HG03045 (cell line): ENCODE measurements around the gene ANKRD33B.
"Not testable (repeated sequence)": the region's sequence is repeated elsewhere in the genome, so short reads cannot be mapped to it uniquely, and the experiment has no call there.

Source experiments
- ATAC-seq: cut with Tn5 transposase; IDR thresholded peaks from one replicate; pipeline ENCODE4 v1.9.1; 2021; ENCODE audit warnings: mild to moderate bottlenecking, moderate library complexity; ENCODE audit not compliant: unreplicated experiment

The ANKRD33B gene

GRCh38 chr5:10610058-10610457, 46.2 kb downstream of the ANKRD33B start:
- ATAC-seq, result no peak

DNA sequence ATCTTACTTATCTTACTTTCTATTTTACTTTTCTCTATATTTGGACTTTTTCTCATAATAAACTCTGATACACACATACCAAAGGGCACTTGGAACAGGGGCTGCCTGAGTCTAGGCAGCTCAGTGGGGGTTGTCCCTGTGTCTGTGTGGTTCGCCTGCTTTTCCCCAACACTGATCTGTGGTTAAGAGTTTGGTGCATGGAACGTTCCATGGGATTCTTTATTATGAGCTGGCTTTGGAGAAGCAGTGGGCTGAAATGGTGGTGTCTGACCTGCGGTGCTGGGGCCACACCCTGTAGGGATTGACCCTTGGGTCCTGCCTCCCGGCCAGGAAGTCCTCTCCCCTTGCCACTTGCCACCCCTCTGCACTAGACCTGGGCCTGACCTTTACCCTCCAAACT, 47.4 kb downstream of the ANKRD33B start:
- ATAC-seq, result no peak

DNA sequence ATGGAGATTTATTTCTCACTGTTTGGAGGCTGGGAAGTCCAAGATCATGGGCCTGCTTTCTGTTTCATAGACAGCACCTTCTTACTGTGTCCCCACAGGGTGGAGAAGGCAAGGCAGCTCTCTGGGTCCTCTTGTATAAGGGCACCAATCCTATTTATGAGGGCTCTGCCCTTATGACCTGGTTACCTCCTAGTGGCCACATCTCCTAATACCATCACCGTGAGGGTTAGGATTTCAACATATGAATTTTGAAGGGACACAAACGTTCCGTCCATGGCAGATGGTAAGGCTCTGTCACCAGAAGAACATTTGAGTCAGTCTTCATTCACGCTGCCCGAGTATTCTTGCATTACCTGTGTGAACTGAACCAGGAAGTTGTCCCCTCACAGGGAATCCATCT, 48.4 kb downstream of the ANKRD33B start:
- ATAC-seq, result no peak

GRCh38 chr5:10615693-10616092, 51.8 kb downstream of the ANKRD33B start:
- ATAC-seq, result no peak

DNA sequence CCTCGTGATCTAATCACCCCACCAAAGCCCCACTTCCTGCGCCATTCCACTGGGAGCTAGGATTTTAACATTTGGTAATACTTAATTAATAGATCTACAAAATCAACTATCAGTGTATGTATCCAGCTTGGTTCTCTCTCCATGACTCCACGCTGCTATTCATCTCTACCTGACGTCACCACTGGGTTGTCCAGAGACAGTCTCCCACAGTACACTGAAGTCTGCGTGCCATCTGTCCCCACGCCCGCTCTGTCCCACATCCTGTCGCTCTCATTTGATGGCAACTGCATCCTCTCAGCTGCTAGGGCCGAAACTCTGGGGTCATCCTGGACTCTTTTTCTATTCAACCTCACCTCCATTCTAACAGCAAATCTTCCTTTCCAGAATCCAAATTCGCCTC, 53.2 kb downstream of the ANKRD33B start:
- no peak for ATAC-seq

DNA sequence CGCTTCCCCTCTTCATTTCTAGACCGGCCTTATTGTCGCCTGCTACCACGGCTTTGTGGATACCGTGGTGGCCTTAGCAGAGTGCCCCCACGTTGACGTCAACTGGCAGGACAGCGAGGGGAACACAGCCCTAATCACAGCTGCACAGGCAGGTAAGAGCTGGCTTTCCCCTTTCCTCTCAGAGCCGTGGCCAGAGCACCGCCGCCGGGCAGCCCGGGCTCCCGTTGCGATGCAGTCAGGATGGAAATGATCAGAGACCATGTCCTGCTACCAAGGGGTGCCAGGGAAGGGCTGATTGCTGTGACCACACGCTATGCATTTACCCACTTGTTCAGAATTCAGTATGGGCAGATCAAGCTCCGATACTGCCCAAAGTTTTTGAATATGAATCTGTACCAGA, 54.4 kb downstream of the ANKRD33B start:
- ATAC-seq, result no peak

- ATAC-seq, result no peak
Measured at GRCh38 chr5:10619649-10620048, 55.8 kb downstream of the ANKRD33B start.

DNA sequence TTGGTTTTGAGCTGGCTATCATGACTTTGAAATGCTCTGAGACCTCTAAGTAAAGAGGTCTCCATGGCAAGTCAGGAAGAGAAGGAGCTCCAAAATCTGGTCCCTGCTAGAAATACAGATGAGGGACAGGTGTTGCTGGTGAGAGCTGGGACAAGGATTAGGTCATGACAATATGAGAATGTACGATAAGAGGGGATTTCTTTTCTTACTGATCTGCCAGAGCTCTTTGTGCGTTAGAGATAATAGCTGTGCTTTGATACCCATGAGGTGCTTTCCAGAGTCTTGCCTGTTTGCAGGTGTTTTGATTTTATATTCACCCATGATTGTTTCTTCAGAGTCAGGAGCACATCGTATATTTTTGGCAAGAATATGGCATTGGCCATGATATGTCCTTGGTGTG, 56.5 kb downstream of the ANKRD33B start:
- ATAC-seq, result no peak

DNA sequence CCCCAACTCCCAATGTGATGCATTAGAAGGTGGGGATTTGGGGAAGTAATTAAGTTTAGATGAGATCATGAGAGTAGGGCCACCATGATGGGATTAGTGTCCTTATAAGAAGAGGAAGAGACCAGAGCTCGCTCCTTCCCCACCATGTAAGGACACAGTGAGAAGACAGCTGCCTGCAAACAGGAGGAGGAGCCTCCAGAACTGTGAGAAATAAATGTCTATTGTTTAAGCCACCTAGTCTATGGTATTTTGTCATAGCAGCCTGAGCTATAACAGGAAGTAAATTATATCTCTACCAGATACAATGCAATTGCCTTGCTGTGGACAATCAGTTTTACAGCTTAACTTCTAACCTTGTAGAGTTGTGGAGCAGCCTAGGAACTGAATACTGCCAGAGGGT, 58.0 kb downstream of the ANKRD33B start:
- no peak for ATAC-seq

DNA sequence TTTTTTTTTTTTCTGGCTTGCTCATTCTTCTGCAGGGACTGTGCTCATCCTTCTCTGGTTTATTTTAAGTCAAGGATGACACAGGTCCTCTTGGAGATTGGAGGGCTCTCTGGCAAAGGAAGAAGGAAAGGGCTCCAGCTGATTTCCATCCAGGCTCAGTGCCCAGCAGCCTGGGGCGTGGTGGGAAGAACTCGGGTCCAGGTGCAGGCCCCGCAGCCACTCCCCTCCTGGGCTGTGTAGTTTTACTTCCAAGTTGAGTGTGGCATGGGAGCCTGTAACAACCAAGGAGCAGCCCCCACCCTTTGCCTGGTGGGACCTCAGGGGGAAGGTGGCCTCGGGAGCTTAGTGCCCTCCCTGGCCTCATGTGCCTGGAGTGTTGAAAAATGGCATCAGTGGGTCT, 58.9 kb downstream of the ANKRD33B start:
- no peak for ATAC-seq

DNA sequence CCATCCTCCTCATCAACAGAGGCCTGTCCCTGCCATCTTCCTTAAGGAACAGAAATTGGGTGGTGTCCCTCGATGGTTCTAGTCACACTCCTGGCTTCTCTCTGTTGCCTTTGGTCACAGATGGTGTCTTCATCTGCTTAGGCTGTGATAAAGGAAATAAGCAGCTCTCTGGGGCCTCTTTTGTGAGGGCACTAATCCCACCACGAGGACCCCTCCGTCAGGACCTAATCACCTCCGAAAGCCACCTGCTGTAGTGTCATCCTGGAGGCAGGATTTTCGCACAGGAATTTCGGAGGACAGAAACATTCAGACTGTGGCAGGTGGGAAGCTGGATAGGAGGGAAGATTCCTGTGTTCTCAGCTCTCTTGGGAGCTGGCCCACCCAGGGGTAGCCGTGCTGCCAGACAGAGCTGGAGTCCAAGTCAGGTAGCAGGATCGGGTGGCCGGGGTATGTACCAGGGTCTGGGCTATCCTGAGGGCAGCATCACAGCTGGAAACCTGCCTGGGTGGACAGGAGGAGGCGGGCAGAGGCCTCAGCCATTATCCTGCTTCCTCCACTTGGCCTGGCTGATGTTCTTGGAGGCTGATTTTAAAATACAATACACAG, 59.5 kb downstream of the ANKRD33B start:
- ATAC-seq, result no peak

GRCh38 chr5:10624206-10624605, 60.3 kb downstream of the ANKRD33B start:
- no peak for ATAC-seq

DNA sequence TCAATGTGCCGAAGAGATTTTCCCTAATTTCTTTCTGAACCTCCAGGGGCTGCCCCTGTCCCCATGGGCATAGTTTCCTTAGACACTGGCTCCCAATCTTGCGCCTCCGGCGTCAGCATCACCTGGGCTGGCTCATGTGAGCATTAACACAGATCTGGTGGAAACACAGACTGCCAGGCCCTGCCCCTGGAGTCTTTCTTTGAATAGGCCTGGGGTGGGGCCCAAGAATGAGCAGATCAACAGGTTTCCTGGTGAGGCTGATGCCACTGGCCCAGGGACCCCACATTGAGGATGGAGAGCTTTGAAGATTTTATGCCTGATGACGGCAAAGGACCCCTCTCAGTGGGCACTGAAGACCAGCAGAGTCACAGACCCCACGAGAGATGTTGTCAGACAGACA, 60.8 kb downstream of the ANKRD33B start:
- ATAC-seq, result no peak

GRCh38 chr5:10625700-10626472, 62.0 kb downstream of the ANKRD33B start:
- no peak for ATAC-seq

DNA sequence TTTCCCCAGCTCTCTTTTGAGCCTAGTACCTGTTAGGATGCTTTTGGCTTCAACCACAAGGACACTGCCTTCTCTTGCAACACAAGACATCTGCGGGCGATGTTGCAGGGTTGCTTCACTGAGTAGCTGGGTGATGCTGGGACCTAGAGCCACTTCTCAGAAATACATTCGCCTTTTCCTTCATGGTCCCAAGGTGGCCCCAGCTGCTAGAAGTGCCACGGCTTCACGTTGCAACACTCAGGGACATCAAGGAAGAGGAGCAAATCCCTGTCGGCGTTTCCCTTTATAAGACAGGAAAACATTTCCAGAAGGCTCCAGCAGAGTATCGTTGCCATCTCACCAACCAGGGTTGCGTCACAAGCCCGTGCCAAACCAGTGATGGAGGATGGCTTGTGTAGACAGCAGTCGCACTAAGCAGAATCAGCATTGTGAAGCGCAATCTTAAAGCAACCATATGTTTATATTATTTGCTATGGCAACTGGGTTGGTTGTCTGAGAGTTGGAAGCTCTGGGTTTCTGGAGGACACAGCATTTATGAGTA, 62.7 kb downstream of the ANKRD33B start:
- no peak for ATAC-seq

- peak; percentile 6 for ATAC-seq
Measured at GRCh38 chr5:10627160-10627701, 63.4 kb downstream of the ANKRD33B start.

- ATAC-seq, result no peak
Measured at GRCh38 chr5:10628601-10629000, 64.7 kb downstream of the ANKRD33B start.

- ATAC-seq, result no peak
Measured at GRCh38 chr5:10629682-10630081, 65.8 kb downstream of the ANKRD33B start.

DNA sequence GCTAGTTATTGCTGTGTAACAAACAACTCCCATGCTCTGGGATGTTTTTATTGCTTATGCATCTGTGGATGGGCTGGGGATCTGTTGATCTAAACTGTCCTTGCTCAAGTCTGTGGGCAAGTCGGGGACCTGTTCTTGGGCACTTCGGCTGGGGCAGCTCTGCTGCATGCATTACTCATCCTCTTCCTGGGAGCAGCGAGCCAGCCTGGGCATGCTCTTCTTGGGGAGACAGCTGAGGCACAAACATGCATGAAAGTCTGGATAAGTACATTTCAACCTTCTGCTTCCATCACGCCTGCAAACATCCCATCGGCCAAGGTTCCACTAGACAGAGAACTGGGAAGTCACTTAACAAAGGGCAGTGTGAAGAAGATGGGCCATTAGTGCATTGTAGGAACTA, 66.3 kb downstream of the ANKRD33B start:
- ATAC-seq, result no peak

DNA sequence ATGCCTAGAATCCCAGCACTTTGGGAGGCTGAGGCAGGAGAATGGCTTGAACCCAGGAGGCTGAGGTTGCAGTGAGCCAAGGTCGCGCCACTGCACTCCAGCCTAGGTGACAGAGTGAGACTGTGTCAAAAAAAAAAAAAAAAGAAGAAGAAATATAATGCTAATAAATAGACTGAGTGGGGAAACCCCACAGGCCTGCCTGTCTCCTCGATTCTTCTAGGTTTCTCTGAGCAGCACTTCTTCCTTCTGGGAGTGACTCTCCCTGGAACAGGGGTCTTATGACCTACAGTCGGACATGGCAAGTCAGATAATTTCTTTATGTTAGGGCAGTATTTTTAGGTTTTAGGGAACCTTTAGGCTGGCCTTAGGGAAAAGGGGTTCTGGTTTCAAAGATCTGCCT, 66.9 kb downstream of the ANKRD33B start:
- ATAC-seq, result not testable (repeated sequence)

- ATAC-seq, result no peak
Measured at GRCh38 chr5:10631316-10631996, 67.6 kb downstream of the ANKRD33B start.
